GM13976 (cell line): ENCODE measurements around the gene ICOS.

ENCODE experiments used
- DNase-seq: peaks from one replicate; pipeline ENCODE4 v3.0.0; 2012; ENCODE audit warnings: low spot score
- CTCF ChIP-seq: IDR thresholded peaks from 2 replicates; pipeline ENCODE4 v1.5.1; 2012; ENCODE audit warnings: borderline replicate concordance, mild to moderate bottlenecking; ENCODE audit not compliant: insufficient read depth; ENCODE audit errors: extremely low read depth, missing control alignments, control extremely low read depth
- in situ Hi-C: fragments of 300-500 bp; cut with MboI; formaldehyde crosslinking; loops from one replicate; pipeline ENCODE4 v1.12.0; 2022; ENCODE audit warnings: low sequenced_read_pairs, mixed read lengths, inconsistent platforms; ENCODE audit not compliant: unreplicated experiment

Gene ICOS

DNA sequence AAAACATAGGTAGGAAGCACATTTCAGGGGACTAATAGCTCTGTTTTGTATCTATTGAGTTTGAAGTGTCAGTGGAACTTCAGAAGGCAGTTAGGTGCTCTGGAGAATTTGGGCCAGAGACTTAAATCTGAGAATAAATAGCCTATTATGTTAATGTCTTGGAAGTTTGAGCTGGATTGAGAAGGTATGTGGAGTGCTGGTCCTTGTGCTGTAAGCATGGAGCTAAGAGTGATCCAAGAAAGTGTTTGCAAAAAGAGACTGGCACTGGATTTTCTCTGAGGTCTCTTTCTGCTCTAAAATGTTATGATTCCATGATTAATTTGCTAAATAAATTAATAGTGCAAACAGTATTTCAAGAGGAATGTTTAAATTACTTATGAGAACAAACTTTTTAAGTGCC lies 63.3 kb downstream of the ICOS start:
- in situ Hi-C loops, result no loop called here
- DNase-seq, result no peak
- no peak for TF ChIP-seq CTCF

GRCh38 chr2:204000446-204000845 lies 63.9 kb downstream of the ICOS start:
- no peak for TF ChIP-seq CTCF
- in situ Hi-C loops, result no loop called here

GRCh38 chr2:204003276-204003990 lies 66.9 kb downstream of the ICOS start:
- in situ Hi-C loops, result no loop called here
- DNase-seq, result no peak
- no peak for TF ChIP-seq CTCF

More at GRCh38 chr2:204000446-204000845, 63.9 kb downstream of the ICOS start:
- no peak for DNase-seq

- no peak for TF ChIP-seq CTCF
- DNase-seq, result no peak
- in situ Hi-C loops, result no loop called here
Measured at GRCh38 chr2:204004912-204005311, 68.3 kb downstream of the ICOS start.

GRCh38 chr2:204005940-204006721 lies 69.6 kb downstream of the ICOS start:
- no peak for TF ChIP-seq CTCF
- no peak for DNase-seq
- in situ Hi-C loops, result no loop called here

- DNase-seq, result no peak
- no peak for TF ChIP-seq CTCF
- in situ Hi-C loops, result no loop called here
Measured at GRCh38 chr2:204008352-204008751, 71.8 kb downstream of the ICOS start.
